ENCODE measurements around the gene HIP1R. TPM values are rescaled to one million over a fixed set of nuclear protein-coding genes. Genes with fewer than 3 reads are reported as not detected.

HIP1R gene
- total and polyA plus RNA-seq, 7 donors: 4.2 to 77.4 (median 15.2) TPM

DNA sequence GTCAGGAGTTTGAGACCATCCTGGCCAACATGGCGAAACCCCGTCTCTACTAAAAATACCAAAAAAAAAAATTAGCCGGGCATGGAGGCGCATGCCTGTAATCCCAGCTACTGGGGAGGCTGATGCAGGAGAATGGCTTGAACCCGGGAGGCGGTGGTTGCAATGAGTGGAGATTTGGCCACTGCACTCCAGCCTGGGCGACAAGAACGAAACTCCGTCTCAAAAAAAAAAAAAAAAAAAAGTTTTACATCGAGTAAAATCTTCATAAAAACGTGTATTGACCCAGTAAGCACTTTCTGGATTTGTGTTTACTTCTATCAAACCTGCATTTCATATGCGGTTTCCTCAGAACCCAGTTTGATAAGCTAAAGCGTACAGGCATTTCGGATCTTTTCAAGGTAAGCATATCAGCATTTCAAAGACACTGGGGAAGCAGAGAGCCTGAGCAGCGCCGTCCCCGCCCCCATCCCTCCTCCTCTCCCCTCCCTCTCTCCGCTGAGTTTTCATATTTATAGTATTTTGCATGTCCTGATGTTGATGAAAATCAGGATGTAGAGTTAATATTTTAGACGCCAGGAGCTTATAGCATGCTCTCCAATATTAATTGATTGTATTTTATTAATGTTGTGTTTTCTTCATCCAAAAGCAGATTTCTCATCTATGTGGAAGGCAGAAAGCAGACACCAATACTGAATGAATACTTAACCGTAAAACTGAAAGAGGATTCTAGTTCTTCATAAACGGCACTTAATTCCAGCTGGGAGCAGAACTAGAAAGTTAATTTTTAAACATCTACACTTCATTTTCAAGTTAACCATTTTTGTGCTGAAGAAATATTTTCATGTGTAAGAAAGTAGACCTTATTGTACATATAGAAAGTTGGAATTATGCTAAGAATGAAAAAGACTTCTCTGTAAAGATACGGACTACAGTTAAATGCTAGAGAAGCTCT is 9.2 kb upstream of the HIP1R start:
- Histone ChIP-seq H3K4me3 (peak overlapping the region in 3 of 4 donors; percentile 17 to 37 (median 33)), H3K36me3 (no peaks in the 10 kb centered on the region), H3K9me3 (no peaks in the 10 kb centered on the region), H3K27ac (no peak overlapping the region), H3K4me1 (no peaks in the 10 kb centered on the region), H3K27me3 (no peaks in the 10 kb centered on the region)
- peak; percentile 59 for DNase-seq
- TF ChIP-seq POLR2AphosphoS5 (IDR thresholded peaks at IDR 0.05): no peak
- TF ChIP-seq POLR2A (IDR thresholded peaks at IDR 0.05): no peak
- TF ChIP-seq, protein P1, sequence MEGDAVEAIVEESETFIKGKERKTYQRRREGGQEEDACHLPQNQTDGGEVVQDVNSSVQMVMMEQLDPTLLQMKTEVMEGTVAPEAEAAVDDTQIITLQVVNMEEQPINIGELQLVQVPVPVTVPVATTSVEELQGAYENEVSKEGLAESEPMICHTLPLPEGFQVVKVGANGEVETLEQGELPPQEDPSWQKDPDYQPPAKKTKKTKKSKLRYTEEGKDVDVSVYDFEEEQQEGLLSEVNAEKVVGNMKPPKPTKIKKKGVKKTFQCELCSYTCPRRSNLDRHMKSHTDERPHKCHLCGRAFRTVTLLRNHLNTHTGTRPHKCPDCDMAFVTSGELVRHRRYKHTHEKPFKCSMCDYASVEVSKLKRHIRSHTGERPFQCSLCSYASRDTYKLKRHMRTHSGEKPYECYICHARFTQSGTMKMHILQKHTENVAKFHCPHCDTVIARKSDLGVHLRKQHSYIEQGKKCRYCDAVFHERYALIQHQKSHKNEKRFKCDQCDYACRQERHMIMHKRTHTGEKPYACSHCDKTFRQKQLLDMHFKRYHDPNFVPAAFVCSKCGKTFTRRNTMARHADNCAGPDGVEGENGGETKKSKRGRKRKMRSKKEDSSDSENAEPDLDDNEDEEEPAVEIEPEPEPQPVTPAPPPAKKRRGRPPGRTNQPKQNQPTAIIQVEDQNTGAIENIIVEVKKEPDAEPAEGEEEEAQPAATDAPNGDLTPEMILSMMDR (IDR thresholded peaks at IDR 0.05): no peak
- TF ChIP-seq EP300 (IDR thresholded peaks at IDR 0.05): no peak
- intact Hi-C loops (cut with DNase I): no loop called here
- WGBS, 2 donors: 7 to 38% methylated on average over 22 of the region's 22 CpGs

DNA sequence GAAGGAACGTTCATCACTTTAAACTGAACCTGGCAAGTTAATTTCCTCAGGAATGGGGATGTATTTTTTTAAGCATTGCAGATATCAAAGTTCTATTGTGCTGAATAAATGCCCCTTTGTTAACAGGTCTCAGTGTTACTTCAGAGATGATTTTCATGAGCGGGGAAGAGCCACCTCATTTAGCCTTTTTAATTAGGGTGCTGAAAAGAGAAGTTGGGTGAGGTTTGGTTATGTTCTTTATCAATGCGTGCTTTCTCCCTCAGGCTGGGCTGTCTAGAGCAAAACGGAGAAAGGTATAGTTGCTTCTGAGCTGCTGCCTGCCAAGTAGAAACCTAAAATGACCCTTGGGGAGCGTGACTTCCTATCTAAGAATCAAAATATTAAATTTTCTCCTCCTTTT is 8.0 kb upstream of the HIP1R start:
- no peaks in the 10 kb centered on the region for H3K27me3 ChIP-seq
- no peak overlapping the region for H3K27ac ChIP-seq
- intact Hi-C loops (cut with DNase I): no loop called here
- TF ChIP-seq EP300 (IDR thresholded peaks at IDR 0.05) (no peak), POLR2A (IDR thresholded peaks at IDR 0.05) (no peak)
- no peak for DNase-seq
- H3K4me1 ChIP-seq: no peaks in the 10 kb centered on the region
- 14 to 48% methylated on average over 5 of the region's 5 CpGs for WGBS, 2 donors
- H3K9me3 ChIP-seq: no peaks in the 10 kb centered on the region
- no peak overlapping the region for H3K4me3 ChIP-seq
- H3K36me3 ChIP-seq: no peaks in the 10 kb centered on the region

DNA sequence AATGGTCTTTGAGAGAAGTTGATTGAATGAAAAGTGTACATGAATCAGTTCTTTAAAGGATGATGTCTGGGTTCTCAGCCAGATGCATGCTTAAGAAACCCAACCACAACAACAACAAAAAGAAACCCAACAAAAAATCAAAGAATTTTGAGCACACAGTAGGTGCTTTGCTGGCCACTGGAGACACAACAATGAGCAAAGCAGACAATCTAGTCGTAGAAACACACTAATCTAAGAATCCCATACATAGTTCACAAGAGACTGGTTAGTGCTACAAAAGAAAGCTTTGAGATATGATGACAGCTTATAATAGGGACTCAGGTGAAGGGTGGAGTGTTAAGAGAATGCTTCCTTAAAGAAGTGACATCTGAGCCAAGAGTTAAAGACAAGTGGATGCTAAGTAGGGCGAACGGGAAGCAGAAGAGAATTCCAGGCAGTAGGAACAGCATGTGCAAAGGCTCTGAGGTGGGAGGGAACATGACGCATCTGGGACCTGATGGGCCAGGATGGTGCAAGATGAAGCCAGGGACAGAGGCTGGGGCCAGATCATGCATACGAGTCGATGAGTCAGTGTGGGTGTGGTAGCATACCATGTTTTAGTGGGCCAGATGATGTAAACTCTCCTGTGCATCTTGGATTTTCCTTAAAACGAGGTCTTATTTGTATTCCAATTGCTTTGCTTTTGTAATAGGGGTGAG is 4.6 kb upstream of the HIP1R start:
- no peaks in the 10 kb centered on the region for H3K27me3 ChIP-seq
- TF ChIP-seq EP300 (IDR thresholded peaks at IDR 0.05) (no peak), POLR2AphosphoS5 (IDR thresholded peaks at IDR 0.05) (no peak), POLR2A (IDR thresholded peaks at IDR 0.05) (no peak)
- TF ChIP-seq, protein P1 (IDR thresholded peaks at IDR 0.05): no peak
- H3K27ac ChIP-seq: no peak overlapping the region
- H3K36me3 ChIP-seq: no peaks in the 10 kb centered on the region
- H3K4me3 ChIP-seq: no peak overlapping the region
- WGBS, 2 donors: 41 to 65% methylated on average over 7 of the region's 7 CpGs
- intact Hi-C loops (cut with DNase I): no loop called here
- peaks cover 0 to 9% (median 6%) of the 10 kb centered on the region in 4 donors for H3K4me1 ChIP-seq
- H3K9me3 ChIP-seq: no peaks in the 10 kb centered on the region
- DNase-seq: peak; percentile 53

DNA sequence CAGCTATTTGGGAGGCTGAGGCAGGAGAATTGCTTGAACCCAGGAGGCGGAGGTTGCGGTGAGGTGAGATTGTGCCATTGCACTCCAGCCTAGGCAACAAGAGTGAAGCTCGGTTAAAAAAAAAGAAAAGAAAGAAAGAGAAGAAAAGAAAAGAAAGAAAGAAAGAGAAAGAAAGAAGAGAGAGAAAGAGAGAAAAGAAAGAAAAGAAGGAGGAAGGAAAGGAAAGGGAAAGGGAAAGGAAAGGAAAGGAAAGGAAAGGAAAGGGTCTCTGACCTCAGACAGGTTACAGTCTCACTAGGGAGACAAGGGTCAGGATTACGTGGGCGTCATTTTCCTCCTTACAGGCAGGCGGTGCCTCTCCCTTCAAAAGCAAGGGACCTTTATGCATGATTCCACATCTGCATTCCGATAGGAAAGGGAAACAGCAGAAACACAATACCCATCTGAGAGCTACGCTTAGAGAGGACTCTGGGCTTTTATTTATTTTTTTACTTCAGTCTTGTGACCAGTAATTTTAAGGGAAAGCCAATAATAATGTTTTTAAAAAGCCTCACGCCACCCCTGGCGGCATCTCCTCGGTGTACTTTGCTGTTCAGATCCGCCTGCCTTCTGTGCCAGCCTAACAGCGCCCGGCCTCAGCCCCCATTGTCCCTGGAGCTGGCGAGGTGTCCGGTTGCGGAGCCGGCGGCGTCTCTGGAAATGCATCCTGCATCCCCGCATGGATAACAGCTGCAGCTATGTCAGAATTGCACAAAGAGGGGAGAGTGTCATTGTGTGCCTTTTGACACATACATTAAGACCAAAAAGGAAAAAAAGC is 945 bp upstream of the HIP1R start:
- DNase-seq: no peak
- Histone ChIP-seq H3K9me3 (no peaks in the 10 kb centered on the region), H3K4me1 (peaks cover 0 to 18% (median 11%) of the 10 kb centered on the region in 4 donors), H3K4me3 (peak overlapping the region; percentile 27 to 74 (median 73)), H3K27ac (peak overlapping the region; percentile 24 to 72 (median 40)), H3K36me3 (no peaks in the 10 kb centered on the region), H3K27me3 (no peaks in the 10 kb centered on the region)
- 14 to 17% methylated on average over 21 of the region's 21 CpGs for WGBS, 2 donors
- no peak for TF ChIP-seq EP300 (IDR thresholded peaks at IDR 0.05)
- TF ChIP-seq POLR2A (IDR thresholded peaks at IDR 0.05): no peak
- TF ChIP-seq, protein P1 (IDR thresholded peaks at IDR 0.05): peak in 1 of 4 experiments; percentile 40
- peak in 1 of 4 donors; percentile 16 for TF ChIP-seq POLR2AphosphoS5 (IDR thresholded peaks at IDR 0.05)
- intact Hi-C loops (cut with DNase I): no loop called here

Data from sigmoid colon (tissue), 7 donors.